NCI-H1105 (cell line): ENCODE data around the gene CEP128.

ENCODE experiments used
- DNase-seq: peaks from one replicate; lab custom pipeline; 2025; lab: John Stamatoyannopoulos, UW

CEP128 gene

GRCh38 chr14:80608563-80608962, 333.0 kb downstream of the CEP128 start:
- no peak for DNase-seq

GRCh38 chr14:80607430-80608190, 333.9 kb downstream of the CEP128 start:
- DNase-seq, result no peak

DNA sequence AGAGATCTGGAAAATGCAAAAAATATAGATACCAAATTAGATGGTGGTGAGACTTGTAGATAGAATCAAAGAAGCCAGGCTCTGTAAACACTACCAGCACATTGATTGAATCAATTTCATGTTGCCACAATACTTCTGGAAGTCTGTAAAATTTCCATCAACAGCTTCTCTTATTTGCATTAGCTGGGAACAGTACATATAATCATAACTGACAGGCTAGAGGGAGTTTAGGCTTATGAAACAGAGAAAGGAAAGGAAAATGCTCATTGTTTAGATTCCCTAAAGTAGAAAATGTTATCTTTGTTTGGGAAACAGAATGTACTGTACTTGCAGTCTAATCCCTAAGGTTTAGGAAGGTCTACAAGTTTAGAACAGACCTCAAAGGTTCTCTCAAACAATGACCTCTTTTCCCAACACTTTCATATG, 335.2 kb downstream of the CEP128 start:
- DNase-seq, result no peak

DNA sequence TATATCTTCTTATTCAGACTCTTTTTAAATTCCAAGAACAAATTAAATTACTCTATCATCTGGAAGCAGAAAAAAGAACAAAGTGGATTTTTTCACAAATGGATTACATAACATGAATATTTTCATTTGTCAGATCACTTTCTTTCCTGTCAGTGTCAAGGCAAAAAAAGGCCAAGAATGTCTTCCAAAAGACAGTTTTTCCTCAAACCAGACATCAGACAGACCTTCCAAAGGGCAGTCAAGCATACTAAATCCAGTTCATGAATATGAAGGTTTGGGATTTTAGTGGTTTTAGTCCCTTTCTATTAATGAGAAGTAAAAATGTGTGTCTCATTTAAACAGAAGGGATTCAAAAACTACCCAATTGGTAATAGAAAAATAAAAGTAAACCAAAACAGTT, 336.0 kb downstream of the CEP128 start:
- DNase-seq, result no peak

DNA sequence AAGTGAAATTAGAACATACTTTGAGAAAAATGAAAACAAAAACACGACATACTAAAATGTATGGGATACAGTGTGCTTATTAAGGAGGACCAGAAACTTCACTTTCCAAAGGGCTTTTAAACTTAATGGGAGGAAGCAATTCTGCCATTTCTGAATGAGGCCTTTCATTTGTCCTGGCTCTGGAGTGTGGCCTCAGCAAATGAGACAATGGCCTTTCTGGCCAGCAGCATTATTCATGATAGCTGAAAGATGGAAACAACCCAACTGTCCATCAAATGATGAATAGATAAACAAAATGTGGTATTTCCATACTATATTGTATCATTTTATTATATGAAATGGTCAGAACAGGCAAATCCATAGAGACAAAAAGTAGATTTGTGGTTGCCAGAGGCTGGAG, 338.6 kb downstream of the CEP128 start:
- DNase-seq, result no peak

- peak; percentile 1 for DNase-seq
Measured at GRCh38 chr14:80587096-80587724, 354.3 kb downstream of the CEP128 start.

- DNase-seq, result no peak
Measured at GRCh38 chr14:80586131-80586530, 355.4 kb downstream of the CEP128 start.

- DNase-seq, result no peak
Measured at GRCh38 chr14:80585506-80585835, 356.1 kb downstream of the CEP128 start.

- DNase-seq, result peak; percentile 26
Measured at GRCh38 chr14:80584744-80585505, 356.6 kb downstream of the CEP128 start.

- DNase-seq, result no peak
Measured at GRCh38 chr14:80577599-80577998, 363.9 kb downstream of the CEP128 start.

- DNase-seq, result no peak
Measured at GRCh38 chr14:80576401-80576800, 365.1 kb downstream of the CEP128 start.

- DNase-seq, result no peak
Measured at GRCh38 chr14:80575763-80576162, 365.8 kb downstream of the CEP128 start.

- DNase-seq, result no peak
Measured at GRCh38 chr14:80572666-80573065, 368.9 kb downstream of the CEP128 start.

DNA sequence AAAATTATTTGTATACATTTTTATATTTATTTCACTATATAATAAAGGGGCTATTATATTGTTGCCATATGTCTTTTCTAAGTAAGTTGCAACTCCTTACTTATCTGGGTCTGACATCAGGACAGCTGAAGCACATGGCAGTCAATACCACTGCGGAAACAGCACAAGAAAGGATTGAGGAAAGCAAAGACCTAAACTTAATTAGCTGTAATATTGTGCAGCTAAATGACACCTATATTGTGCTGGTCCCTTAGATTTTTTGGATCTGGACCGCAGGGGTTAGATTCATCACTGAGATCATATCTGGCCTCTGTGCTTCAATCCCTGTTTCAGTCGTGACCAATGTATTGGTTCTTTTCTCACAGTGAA, 370.6 kb downstream of the CEP128 start:
- no peak for DNase-seq

GRCh38 chr14:80567905-80568536, 373.5 kb downstream of the CEP128 start:
- DNase-seq, result no peak

- DNase-seq, result no peak
Measured at GRCh38 chr14:80565001-80565400, 376.5 kb downstream of the CEP128 start.

DNA sequence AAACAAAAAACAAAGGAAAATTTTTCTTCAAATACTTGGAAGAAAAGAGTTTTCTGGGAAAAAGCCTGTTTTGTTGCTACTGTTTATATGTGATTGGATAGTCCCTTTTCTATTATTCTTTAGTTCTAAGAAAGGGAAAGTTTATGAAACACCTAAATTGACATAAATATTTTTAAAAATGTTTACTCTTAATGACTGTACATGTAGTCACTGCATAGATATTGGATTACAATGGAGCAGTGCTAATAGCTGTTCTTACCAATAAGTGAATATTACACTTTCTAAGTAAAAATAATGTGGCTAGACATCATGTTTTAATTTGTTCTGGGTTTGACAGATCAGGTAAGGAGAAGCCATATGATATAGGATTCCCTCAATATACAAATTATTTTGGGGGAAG, 377.5 kb downstream of the CEP128 start:
- DNase-seq, result no peak

GRCh38 chr14:80560800-80561657, 380.5 kb downstream of the CEP128 start:
- no peak for DNase-seq

DNA sequence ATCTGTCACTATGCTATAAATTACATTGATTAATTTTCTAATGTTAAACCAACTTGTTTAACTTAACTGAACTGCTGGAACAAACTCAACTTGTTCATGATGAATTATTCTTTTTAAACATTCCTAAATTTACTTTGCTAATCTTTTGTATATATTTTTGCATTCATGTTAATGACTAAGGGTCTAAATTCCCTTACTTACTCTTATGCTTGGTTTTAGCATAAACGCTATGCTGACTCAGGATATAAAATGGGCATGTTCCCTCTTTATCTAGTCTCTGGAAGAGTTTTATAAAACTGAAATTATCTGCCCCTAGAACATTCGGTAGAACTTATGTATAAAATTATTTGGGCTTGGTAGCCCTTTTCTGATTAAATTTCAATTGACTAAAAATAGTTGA, 387.4 kb downstream of the CEP128 start:
- no peak for DNase-seq

DNA sequence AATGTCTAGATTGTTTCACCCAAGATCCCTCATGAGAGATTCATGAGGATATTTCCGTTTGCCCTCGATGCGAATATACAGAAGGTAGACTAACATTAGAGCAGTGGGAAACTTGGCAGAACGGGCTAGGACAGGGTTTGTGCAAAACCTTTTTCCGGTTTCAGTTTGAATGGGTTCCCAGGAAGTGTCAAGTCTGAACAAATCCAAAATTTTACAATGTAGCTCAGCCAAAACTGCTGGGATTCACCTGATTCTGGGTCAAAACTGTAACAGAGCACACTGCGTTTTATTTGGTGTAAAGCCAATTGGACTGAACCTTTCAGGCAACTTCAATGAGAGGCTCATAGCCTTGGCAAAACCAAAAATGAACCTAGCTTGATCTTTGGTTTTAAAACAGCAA, 392.4 kb downstream of the CEP128 start:
- DNase-seq, result no peak

DNA sequence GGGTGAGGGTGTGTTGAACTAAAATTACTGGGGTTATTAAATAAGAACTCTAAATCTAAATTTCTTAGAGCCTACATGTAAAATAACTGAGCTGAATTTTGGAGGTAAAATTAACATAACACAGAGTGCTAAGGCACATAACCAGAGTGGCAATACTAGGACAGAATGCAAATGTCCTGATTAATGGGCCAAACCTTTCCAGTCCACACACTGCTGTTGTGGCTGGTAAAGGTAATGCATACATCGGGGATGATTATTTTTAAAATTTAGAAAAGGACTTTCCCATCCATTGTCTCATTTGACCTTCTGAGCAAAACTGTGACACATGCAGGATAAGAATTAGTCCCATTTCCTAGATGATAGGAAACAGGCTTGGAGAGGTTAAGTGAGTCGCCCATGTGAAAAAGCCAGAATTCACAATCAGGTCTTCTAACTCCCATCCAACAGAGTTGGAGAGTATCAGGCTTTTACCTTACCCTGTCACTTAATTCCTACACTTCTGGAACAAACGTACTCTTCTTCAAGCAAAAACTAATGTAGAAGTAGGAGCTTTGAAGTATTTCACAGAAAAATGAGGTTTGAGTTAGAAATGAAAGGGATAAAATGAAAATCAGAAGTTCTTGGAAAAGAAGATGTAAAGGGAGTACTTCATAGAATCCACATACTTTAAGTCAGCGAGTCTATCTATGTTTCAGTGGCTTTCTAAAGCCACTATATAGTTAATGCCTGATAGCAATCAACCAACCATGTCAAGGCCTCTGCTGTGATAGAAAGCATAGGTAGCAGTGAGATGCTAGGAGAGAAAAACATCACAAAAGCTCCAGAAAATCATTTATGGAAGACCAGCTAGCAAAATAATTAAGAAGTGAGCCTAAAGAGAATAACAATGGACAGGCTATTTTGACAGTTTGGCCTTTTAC, 395.3 kb downstream of the CEP128 start:
- DNase-seq, result no peak
